Epidermal melanocyte (primary cell): ENCODE results near the gene ZNF2.
A peak's percentile ranks its signal among the peaks of the same experiment; 100 is the strongest.

Experiments used
- DNase-seq: peaks from one replicate; pipeline ENCODE4 v3.0.0; 2011; ENCODE audit warnings: low spot score; ENCODE audit not compliant: insufficient read length

ZNF2 gene

GRCh38 chr2:95204396-95204795, 38.8 kb downstream of the ZNF2 start:
- no peak for DNase-seq

DNA sequence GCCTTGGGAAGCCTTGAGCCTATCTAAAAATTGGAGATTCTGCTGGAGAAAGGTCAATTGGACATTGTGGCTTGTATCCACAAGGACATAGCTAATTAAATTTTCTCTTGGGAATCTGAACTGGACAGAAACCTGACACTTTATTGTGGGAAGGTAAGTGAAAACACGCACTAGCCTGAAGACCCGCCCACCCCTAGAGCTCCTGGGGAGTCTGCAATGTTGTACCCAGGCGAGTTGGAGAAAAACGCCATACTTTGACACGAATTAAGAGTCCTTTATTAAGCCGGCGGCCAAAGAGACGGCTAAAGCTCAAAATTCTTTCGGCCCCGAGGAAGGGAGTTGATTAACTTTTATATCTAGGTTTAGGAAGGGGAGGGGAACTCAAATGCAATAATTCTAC, 40.5 kb downstream of the ZNF2 start:
- DNase-seq = no peak

DNA sequence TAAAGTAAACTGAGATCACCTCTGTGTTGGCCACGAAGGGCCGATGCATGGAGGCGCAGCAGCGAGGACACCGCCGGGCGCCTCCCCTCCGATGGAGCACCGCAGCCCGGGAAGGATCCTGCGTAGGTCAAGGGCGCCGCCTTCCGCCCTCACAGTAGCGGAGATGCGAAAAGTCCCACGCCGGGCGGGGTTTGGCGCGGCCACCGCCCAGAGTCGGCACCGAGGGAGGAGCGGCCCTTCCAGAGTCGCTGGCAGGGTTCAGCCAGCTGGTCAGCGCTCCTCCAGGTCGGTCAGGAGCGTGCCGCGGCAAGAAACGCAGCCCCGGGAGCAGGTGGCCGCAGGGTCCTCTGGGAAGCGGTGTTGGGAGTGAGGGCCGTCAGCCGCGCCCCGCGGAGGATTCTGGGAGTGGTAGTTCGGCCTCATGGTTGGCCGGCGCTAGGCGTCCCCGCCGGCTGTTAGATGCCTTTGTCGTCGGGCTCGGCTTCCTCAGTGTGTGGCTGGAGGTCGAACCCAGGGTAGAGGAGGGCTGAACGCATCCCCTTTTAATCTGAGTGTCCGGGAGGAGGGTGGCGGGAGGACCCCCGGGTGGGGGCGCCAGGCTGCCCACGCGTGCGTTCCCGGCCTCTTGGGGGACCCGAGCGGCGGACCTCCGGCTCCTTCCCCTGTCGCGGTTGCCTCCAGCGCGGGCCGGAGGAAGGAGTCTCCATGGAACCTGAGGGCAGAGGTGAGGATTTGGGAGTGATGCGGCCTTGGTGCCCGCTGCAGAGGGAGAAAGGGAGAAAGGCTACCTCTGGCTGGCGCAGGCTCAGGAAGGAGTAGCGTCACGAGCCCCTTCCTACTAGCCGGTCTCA, 41.7 kb downstream of the ZNF2 start, which contains the start of gene ZNF892:
ZNF892 (plus strand) TSS at position 411 of the 851 bp plus-strand sequence; CDS start at position 706, 295 bp downstream.
- peak; percentile 93 for DNase-seq

DNA sequence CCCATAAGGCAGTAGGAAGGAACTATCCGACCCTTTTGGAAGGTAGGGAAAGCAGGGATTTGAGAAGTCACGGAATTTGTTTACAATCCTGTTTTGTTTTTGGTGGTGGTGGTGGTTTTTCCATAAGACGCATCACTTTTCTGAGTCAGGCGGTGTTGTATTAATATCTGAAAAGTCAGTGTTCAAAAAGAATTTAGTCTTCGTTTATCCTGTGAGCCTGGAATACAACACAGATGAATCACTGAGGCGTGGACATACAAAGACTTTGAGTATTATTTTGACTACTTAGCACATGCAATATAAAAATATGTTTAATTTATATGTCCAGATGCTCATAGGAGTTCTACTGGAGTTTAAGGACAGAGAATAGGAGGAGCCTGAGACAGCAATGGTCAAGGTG, 42.5 kb downstream of the ZNF2 start:
- no peak for DNase-seq

- DNase-seq = no peak
These were observed 49.5 kb downstream of the ZNF2 start for GRCh38 chr2:95215018-95215612.

GRCh38 chr2:95220449-95220848, 54.8 kb downstream of the ZNF2 start:
- no peak for DNase-seq

DNA sequence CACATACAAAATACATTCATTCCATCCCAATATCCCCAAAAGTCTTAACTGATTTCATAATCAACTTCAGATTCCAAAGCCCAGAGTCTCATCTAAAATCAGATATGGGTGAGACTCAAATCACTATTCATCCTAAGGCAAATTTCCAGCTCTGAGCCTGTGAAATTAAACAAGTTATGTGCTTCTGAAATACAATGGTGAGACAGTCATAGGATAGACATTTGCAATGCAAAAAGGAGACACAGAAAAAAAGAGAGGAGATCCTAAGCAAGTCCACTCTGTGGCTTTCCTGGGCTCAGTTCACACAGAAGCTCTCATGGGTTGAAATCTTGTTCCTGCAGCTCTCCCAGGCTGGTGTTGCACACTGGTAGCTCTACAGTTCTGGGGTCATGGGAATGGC, 60.0 kb downstream of the ZNF2 start:
- no peak for DNase-seq

DNA sequence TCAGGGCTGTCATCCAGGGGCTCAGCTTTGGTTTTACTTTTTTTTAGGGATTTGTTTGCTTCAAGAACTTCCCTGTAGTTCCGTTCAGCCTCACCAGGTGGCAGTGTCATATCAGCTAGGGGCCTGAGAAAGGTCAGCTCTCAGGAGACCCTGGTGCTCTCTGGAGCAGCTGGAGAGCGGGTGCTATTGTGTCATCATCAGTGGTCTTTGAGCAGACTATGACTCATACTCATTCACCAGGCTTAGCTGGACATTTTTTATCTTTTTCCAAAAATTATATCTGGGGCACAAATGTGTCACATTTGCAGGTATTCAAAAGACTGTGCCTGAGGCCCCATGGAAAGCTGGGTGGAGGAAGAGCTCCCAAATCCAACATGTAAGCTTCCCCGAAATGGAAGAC, 66.1 kb downstream of the ZNF2 start:
- peak; percentile 74 for DNase-seq

DNA sequence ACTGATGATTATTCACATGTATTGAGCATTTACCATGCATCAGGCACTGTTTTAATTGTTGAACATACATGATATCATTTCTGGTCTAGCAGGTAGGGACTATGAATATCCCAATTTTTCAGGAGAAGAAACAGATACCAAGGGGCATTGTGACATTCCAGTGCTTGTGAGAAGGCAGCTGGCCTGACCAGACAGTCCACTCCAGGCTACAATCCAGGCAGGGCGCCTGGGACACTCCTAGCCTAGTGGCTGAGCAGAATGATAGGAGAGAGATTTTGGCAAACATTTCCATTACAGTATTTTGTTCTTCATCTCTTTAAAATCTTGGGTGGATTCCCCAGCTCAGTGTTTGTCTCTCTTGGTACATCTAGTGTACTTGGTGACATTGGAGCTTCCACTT, 66.6 kb downstream of the ZNF2 start:
- no peak for DNase-seq
